Stromal cell of bone marrow (primary cell): Measurements from ENCODE around the gene C1orf167.

Source experiments
- DNase-seq: peaks from one replicate; pipeline ENCODE4 v3.0.0-alpha.2; 2012; ENCODE audit warnings: low read depth

The C1orf167 gene

DNA sequence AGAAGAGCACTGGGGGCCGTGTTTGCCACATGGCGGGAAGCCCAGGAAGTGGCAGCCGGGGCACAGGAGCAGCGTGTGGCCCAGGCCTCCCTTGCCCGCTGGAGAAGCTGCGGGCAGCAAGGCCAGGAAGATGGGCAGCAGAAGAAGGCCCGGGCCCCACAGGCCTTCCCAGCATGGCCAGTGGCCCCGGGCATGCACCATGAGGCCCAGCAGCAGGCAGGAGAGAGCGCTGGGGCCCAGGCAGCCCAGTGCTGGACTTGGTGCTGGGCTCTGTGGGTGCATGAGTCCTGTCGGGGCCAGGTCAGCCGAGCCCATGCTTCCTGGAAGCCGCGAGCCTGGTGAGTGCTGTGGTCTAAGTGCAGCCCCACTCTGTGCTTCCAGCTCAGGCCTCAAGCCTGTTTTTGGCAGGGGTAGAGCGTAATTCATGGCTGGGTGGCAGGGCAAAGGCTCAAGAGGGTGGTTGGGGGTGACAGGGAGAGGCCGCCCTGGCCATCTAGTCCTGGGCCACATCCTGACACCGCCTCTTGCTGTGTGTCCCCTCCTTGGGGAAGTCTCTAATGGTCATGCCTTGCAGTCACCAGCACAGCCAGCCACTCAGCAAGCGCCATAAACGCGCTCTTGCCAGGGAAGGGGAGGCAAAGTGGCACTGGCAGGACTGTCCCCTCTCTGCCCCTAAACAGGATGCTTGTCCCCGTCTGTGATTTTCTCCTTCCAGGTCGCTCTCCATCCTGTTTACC is 22.4 kb downstream of the C1orf167 start:
- DNase-seq, result no peak

DNA sequence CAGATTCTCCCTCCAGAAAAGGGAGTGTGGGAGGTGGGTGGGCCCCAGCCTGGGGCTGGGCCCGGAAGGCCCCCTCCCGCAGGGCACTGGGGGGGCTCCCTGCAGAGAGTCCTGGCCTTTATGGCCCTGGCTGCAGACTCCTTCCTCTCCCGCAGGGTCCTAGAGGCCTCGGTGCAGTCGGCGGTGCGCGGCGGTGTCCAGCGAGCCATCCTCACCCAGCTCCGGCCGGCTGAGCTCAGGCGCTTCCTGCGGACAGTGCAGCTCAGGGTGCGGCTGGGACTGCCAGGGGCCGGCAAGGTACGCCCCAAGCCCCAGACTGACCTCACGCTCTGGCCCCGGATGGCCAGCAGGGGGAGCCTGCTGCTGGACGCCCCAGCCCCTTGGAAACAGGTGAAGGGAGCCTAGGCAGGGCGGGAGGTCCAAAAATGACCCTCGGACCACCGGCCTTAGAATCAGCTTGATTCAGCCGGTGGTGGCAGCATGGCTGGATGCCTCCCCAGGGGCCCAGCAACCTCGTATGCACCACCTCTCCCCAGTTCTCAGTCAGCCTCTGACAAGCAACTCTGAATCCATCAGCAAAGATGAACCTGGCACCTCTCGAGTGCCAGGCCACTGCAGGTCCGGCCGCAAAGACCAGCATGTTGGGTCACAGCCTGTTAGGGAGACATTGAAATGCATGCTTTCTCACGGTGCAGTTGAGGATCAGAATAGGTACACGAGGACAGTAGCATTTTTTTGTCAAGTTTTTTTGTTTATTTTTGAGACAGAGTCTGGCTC is 23.2 kb downstream of the C1orf167 start:
- no peak for DNase-seq

DNA sequence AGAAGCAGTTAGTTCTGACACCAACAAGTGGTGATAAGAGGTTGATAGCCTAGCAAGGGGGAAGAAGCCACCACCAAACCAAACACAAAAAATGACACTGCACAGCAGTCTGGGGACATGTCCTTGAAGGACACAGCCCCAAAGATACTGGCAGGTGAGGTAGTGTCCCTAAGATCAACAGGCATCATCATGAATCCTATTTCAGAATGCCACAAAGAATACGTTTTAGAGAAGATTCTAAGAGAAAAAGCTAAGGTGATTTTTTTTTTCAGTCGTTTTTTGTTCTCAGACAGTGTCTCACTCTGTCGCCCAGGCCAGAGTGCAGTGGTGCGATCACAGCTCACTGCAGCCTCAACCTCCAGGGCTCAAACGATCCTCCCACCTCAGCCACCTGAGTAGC is 24.2 kb downstream of the C1orf167 start:
- DNase-seq, result no peak

DNA sequence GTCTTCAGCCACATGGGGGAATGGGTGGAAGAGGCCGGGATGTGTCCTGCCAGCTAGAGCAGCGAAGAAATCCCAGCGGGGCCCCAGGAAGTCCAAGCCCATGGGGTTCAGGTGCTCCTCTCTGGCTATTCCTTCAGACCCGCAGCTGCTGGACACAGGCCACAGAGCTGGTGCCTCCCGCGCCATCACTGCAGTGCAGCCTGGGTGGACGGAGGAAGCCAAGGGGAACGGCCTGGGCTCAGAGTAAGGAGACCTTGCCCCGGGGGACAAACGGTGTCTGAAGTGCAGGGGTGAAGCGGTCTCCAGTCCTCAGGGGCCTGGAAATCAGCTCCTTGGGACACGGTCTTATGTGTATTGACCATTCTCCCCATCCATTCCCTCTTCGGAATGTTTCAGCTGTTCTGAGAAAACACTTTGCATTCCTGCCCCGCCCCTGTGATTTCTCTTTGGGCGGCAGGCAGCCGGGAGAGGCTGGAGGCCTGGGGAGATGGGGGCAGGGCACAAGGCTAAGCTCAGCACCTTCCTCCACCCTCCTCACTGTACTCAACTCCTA is 25.3 kb downstream of the C1orf167 start:
- no peak for DNase-seq

DNA sequence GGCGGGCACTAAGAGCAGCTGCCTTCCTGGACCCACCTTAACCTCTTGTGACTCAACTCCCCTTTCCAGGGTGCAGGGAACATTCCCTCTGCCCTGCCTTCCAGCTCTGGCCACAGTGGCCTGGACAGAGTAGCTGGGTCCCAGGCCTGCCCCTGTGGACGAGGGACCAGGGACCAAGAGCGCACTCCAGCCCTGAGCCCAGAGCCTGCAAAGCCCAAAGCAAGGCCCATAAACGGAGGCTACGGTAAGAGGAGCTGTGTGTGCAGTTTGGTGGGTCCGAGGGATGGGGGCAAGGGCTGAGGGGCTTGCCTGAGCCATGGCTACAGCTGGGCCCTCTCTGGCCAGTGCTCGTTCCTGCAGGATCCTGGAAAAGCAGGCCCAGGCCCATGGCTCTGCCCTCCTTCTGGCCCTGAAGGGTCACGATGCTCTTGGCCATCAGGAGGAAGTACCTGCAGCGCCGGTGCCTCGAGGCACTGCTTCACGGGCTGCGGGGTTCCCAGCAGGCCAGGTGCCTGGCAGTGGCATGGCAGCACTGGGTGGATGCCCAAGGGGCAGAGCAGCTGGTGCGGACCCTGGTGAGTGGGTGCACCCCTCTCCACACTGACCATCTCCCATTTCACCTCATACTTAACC is 25.9 kb downstream of the C1orf167 start:
- DNase-seq, result no peak

DNA sequence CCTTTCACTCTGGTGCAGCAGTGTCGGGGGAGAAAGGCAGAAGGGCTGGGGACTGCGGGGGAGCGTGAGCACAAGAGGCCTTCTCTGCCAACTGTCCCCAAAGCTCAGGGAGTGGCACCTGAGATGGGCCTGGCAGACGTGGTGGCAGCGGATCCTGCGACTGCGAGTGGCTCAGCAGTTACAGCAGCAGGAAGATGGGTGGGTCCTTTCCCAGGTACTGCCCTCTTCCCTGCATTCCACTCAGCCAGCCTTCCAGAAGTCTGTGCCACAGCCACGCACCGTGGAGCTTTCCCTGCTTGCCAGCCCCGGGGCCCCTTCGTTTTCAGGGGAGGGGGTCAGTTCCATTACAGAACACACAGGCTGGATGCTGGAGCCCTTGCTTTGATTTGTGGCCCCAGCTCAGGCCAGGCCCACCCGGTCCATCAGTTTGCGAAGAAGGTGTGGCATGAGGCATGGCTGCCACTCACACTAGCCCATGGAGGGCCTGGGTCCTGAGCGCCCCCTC is 26.6 kb downstream of the C1orf167 start:
- DNase-seq, result no peak

DNA sequence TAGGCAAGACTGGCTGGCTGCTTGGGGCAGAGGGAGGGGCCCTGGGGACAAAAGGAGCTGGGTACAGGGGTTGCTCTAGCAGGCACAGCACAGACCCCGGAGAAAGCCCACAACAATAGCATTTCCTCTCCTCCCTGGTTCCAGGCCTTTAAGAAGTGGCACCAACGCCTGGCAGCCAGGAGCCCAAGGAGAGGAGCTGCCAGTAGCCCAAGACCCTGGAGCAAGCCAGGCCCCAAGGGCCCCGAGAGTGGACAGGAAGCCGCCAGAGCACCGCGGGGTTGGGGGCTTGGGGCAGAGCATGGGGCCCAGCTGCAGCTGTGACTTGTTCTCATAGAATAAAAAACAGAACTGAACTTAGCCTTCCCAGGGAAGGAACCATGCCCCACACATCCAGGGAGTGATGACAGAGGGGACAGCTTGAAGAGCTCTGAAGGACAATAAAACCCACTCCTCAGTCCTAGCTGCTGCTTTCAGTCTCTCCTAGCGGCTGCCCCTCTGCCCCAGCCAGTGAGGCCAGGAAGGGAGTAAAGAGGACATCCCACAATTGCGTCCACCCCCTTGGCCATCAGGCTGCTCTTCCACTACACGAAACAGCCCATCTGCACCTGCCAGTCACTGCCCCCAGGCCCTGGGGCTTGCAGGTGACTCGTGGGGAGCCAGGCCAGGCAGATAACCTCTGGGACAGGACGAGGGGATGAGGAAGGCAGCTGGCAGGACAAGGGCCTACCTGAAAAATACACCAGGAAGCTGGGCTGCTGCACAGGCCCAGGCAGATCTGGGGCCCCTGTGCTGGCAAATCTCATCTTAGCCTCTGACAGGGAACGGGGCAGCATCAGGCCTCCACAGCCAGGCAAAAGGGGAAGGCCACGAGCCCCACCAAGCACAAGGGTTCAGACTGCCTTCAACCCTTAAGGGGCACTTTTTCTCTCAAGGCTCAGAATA is 27.4 kb downstream of the C1orf167 start:
- no peak for DNase-seq

DNA sequence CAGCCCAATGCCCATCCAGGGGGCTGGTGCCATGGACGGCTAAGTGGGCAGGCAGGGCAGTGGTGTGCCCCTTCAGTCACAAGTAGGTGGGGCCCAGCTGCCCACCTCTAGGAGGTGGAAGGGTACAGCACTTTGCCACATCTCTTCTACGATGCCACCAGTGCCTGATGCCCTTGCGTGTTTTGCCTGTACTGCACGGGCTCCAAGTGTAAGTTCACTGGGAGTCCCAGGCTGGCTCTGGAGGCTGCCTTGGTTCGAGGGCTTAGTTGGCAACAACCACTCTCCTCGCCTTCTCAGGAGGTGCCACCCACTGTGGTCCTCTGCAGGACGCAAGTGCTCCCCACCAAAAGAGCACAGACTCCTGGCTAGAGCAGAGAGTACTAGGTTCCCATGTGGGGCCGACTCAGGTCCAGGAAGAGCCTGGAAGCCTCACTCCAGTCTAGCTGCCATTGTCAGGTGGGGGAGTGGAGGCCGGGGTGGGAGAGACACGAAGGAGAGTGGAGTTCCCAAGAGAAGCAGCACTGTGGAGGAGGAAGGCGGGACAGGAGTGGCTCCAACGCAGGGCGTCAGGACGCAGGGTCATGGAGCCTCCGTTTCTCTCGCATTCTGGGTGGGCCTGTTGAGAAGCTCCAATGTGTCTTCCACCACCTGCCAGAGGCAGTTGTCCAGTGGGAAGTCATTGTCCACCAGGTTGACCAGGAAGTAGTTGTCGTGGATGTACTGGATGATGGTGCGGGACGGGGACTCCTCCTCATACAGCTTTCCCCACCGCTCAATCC is 28.3 kb downstream of the C1orf167 start:
- DNase-seq, result no peak

DNA sequence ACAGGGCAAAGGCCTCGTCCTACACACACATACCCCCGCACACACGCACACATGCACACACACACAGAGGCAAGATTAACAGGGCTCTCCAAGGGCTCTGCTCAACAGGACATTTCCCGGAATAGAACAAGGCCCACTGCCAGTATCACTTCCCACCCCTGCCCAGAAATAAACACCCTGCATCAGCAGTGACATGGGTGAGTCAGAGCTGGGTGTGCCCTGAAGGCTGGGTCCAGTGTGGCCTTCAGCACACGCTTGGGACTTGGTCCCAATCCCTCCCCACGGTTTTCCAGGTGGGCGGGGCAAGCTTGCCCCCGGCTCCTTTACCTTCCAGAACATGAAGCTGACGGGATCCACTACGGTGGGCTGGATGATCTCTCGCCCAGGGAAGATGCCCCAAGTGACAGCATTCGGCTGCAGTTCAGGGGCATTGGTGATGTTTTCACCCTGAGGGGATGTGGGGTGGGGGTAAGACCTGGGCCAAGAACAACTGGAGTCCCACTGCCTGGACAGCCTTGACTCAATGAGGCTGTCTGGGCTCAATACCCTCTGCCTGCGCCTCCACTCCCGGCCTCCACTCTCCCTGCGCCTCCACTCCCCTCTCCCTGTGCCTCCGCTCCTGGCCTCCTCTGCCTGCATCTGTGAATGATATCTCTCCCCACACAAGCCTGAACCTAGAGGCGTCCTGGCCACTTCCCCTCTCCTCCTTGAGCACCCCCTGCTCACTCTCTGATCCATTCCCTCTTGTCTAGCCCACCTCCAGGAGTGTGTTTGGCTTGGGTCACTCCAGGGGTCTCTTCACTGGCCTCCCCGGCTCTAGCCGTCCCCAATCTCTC is 29.1 kb downstream of the C1orf167 start:
- peak; percentile 95 for DNase-seq

DNA sequence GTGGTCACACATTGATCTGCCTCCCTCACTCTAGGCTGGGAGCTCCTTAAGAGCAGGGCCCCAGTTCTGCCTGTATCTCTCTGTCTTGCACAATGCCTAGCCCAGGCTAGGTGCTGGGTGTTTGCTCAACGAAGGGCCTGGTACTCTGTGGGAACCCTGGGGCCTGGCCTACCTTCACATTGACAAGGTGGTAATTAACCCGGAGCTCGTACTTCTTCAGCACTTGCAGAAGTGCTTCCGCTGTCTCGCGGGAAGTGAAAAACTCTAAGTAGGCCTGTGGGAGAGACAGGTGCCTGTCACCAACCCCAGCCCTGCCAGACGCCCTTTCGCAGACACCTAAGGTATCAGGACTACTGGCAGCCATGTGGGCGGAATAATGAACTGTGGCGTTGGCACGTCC is 30.1 kb downstream of the C1orf167 start:
- DNase-seq, result no peak

DNA sequence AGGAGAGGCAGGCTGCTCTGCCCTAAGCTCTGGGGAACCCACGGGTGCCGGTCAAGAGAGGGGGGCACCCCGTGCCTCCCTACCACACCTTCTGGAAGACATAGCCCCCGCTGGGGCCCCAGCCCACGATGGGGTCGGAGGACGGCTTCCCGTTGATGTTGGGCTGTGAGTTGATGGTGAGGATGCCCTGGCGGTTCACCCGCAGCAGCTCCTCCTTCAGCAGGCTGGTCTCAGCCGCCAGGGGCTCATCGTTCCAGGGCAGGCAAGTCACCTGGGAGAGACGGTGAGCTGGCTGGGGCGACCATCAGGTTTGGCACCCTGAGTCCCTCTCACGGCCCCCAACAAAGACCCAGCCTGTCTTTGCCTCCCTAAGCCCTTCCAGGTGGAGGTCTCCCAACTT is 31.8 kb downstream of the C1orf167 start:
- DNase-seq, result no peak

DNA sequence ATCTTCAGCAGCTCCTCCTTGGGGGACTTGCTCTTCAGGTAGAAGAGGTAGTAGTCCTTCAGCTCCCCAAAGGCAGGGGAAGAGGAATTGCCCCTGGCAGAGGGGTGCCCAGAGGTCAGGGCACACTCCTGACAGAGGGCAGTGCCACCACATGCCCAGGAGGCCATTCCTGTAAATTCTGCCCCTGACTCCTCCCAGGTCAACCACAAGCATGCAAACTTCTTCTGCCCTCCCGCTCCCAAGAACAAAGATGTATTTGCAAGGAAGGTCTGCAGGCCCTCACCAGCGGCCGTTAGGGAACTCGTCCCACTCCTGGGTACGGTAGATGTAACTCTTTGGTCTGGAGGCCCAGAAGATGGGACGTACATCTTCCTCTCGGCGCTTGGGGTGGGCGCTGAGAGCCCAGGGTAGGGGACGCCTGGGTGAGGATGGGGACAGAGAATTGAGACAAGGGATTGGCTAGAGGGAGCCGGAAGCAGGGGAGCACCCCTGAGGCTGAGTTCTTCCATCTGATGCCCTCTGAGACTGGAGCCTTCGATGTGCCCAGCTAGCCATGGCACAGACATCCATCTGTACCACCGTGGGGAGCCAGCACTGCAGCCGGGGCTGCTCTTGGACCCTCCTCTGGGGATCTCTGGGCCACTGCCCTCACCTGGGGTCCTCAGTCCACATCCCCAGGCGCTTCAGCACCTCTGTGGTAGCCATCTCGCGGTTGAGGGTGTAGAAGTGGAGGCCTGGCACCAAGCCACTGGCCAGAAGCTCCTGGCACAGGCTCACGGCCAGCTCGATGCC is 32.6 kb downstream of the C1orf167 start:
- no peak for DNase-seq

DNA sequence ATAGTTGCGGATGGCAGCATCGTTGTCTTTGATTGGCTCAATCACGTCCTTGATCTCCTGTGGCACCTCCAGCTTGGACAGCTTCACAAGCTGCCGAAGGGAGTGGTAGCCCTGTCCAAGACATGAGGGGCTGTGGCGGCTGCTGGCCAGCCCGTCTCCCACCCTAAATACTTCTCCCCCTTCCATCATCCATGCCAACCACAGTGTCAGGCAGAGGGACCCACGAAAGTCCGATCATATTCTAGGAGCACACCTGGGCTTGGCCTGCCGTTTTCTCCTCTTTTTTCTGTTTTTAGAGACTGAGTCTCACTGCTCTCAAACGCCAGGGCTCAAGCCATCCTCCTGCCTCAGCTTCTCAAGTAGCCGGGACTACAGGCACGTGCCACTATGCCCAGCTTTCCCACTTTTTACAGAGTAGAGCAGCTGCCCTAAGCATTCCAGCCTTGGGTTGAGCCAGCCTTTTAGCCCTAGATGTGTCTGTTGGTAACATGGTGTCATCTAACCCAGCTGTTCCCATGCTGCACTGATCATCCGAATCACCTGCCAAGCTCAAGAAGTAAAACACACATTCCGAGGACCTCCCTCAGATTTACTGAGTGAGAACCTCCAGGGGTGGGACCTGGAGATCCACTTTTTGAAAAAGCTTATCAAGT is 33.4 kb downstream of the C1orf167 start:
- DNase-seq, result no peak

DNA sequence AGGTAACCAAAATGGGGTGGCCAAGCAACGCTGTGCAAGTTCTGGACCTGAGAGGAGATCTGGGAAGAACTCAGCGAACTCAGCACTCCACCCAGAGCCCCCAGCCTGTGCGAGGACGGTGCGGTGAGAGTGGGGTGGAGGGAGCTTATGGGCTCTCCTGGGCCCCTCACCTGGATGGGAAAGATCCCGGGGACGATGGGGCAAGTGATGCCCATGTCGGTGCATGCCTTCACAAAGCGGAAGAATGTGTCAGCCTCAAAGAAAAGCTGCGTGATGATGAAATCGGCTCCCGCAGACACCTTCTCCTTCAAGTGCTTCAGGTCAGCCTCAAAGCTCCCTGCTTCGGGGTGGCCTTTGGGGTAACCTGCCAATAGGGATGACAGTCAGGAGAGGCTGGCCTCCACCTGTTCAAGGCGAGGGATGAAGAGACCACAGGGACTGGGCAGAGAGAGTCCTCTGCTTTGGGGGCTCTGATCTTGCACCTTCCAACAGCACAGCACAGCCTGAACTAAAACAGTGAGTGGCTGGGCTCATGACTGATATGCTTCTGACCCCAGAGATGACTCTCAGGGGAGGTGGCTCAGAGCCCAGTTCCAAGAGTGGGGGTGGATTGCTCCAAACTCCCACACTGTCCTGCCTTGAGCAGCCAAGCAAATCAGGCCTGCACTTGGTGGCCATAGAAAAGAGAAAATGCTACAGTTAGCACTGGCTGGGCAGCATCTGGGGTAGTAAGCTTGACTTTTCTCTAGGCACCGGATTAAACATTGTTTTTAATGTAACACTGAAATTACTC is 34.2 kb downstream of the C1orf167 start:
- DNase-seq, result no peak

DNA sequence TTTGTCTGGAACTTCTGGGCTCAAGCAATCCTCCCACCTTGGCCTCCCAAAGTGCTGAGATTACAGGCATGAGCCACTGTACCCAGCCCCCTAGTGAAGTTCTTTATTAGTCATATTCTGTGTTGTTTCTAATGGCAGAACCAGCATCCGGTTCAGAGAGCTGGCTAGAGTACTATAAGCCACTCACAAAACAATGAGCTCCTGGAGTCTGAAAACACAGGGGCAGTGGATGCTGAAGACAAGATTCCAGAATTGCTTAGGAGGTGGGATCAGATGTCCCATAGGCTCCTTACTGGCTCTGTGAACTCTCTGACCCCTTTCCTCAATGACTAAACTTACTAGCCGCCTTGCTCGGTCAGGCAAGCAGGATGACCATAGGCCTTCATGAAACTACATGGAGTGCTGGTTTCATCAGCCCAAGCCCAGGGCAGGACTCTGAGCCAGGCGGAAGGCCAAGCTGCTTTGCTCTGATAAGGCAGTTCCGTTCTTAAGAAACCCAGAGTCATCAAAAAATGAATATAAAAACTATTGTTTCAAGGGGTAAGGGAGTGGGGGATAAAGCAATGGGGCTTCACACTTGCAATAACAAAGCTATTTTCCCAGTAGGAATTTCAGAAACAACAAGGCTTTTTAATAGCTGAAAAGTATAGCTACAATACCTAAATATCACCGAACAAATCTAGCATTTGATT is 35.7 kb downstream of the C1orf167 start:
- DNase-seq, result no peak

DNA sequence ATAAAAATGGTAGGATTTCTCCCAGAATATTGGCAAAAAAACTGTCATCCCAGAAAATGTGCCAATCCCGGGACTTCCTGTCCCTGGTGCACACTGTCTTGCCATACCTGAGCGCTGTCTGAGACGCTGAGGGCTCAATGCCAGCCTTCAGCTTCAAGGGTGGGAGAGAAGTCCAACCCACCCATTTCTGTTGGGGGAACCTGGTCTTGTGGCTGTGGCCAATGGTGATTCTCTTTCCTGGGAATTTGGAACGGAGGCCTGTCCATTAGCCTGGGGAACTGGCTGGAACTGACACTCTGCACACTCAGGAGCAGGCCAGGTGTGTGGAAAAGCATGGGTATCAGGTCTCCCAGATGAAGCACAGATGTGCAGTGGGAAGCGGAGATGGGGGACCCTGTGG is 37.1 kb downstream of the C1orf167 start:
- no peak for DNase-seq

DNA sequence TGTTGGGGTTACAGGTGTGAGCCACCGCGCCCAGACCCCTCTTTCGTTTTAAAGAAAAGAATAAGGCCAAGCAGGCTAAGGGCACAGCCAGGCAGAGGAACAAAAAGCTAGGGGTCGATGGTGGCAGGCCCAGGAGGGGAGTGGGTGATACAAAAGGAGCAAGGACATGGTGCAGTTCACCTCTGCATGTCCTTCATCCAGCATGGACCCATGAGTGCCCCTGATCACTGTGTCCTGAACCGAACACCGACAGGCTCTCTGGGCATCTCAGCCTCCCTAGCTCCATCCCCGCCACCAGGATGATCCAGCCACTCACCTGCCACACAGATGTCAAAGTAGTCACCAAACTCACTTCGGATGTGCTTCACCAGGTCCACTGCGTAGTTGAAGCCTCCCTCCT is 37.9 kb downstream of the C1orf167 start:
- no peak for DNase-seq
